ENCODE measurements around the gene HPGDS. TPM values are rescaled to one million over a fixed set of nuclear protein-coding genes. Genes with fewer than 3 reads are reported as not detected.

Gene HPGDS
- polyA plus RNA-seq, 1 of the 3 experiments (the other 2 are of a cell fraction) = not detected

- POLR2A ChIA-PET = no interaction called here
- Histone ChIP-seq H3K9ac (no peak overlapping the region), H3K4me2 (no peak overlapping the region), H3K9me2 (no peaks in the 10 kb centered on the region), H3F3A (replicated peaks; ENCODE audit: insufficient read depth) (peaks cover 22% of the 10 kb centered on the region), H3K4me1 (ENCODE audit: control insufficient read depth in 1 of 2, insufficient read depth in 2 of 2, low read depth in 1 of 2, low read length in 1 of 2) (no peaks in the 10 kb centered on the region; a peak in 2 of 4 replicates), H4K20me1 (ENCODE audit: insufficient read depth) (no peaks in the 10 kb centered on the region), H3K27ac (ENCODE audit: low read depth in 2 of 2, low read length in 1 of 2) (no peak overlapping the region), H3K36me3 (replicated peaks in 1 of 2; ENCODE audit: control insufficient read depth in 1 of 2, insufficient read depth in 2 of 2, low read length in 1 of 2) (no peaks in the 10 kb centered on the region), H3K9me3 (no peaks in the 10 kb centered on the region), H3K4me3 (ENCODE audit: low read depth in 2 of 2, low read length in 1 of 2) (no peak overlapping the region), H2AFZ (ENCODE audit: low read depth) (no peak overlapping the region), H3K79me2 (ENCODE audit: insufficient read depth) (no peaks in the 10 kb centered on the region), H3K27me3 (ENCODE audit: insufficient read depth) (no peaks in the 10 kb centered on the region)
- DNase-seq = no peak
- CTCF ChIA-PET = interaction anchor here (1.0 to 4.4 kb wide), 12 partner anchors 9 to 514 kb away, joined by 3 to 30 read pairs (median 4); no protein-coding TSS in a partner anchor
- TF ChIP-seq EZH2phosphoT487 (IDR thresholded peaks at IDR 0.05; ENCODE audit: borderline replicate concordance, low read depth) (no peak), RCOR1 (IDR thresholded peaks at IDR 0.05; ENCODE audit: low read length) (no peak), SIN3A (IDR thresholded peaks at IDR 0.05; ENCODE audit: borderline replicate concordance, low read depth, low read length) (no peak), POLR2AphosphoS5 (IDR thresholded peaks at IDR 0.05; ENCODE audit: low read depth, low read length) (no peak), TEAD4 (IDR thresholded peaks at IDR 0.05; ENCODE audit: borderline replicate concordance, insufficient read depth) (no peak), FOXM1 (IDR thresholded peaks at IDR 0.05; ENCODE audit: low read depth) (no peak), RFX5 (IDR thresholded peaks at IDR 0.05; ENCODE audit: low read length) (no peak), MEF2A (IDR thresholded peaks at IDR 0.05; ENCODE audit: borderline replicate concordance, low read depth) (no peak)
- WGBS (ENCODE audit: low lambda C conversion rate) = 72% methylated on average over 5 of the region's 5 CpGs
These were observed 37.0 kb downstream of the HPGDS start for GRCh38 chr4:94305466-94306225.

GRCh38 chr4:94304365-94304971 is 38.2 kb downstream of the HPGDS start:
- Histone ChIP-seq H3K9ac (no peak overlapping the region), H3F3A (replicated peaks; ENCODE audit: insufficient read depth) (peaks cover 22% of the 10 kb centered on the region), H3K79me2 (ENCODE audit: insufficient read depth) (no peaks in the 10 kb centered on the region), H3K4me1 (ENCODE audit: control insufficient read depth in 1 of 2, insufficient read depth in 2 of 2, low read depth in 1 of 2, low read length in 1 of 2) (no peaks in the 10 kb centered on the region; a peak in 2 of 4 replicates), H3K4me3 (ENCODE audit: low read depth in 2 of 2, low read length in 1 of 2) (no peak overlapping the region; a peak in 1 of 4 replicates), H3K9me3 (no peaks in the 10 kb centered on the region), H3K36me3 (replicated peaks in 1 of 2; ENCODE audit: control insufficient read depth in 1 of 2, insufficient read depth in 2 of 2, low read length in 1 of 2) (no peaks in the 10 kb centered on the region), H3K4me2 (no peak overlapping the region), H2AFZ (ENCODE audit: low read depth) (no peak overlapping the region), H4K20me1 (ENCODE audit: insufficient read depth) (no peaks in the 10 kb centered on the region), H3K27me3 (ENCODE audit: insufficient read depth) (no peaks in the 10 kb centered on the region), H3K27ac (ENCODE audit: low read depth in 2 of 2, low read length in 1 of 2) (no peak overlapping the region), H3K9me2 (no peaks in the 10 kb centered on the region)
- POLR2A ChIA-PET = no interaction called here
- 45% methylated on average over 2 of the region's 2 CpGs for WGBS (ENCODE audit: low lambda C conversion rate)
- CTCF ChIA-PET = interaction anchor here (0.6 to 4.4 kb wide), 15 partner anchors 10 to 513 kb away, joined by 3 to 30 read pairs (median 3); no protein-coding TSS in a partner anchor
- DNase-seq = peak; percentile 29
- TF ChIP-seq RAD21 (IDR thresholded peaks at IDR 0.05; ENCODE audit: low read length) = peak; percentile 86
- no peak for TF ChIP-seq ELF1 (IDR thresholded peaks at IDR 0.05)
- no peak for TF ChIP-seq POLR2AphosphoS5 (IDR thresholded peaks at IDR 0.05; ENCODE audit: low read depth, low read length)
- no peak for TF ChIP-seq SIN3A (IDR thresholded peaks at IDR 0.05; ENCODE audit: borderline replicate concordance, low read depth, low read length)
- peak; percentile 25 for TF ChIP-seq CHD2 (IDR thresholded peaks at IDR 0.05; ENCODE audit: low read length, partially characterized antibody)
- TF ChIP-seq GATA2 (CRISPR knock-in tag; IDR thresholded peaks at IDR 0.05) = 0 out of 2 replicates have a peak, but pooled peaks have one; percentile 5
- TF ChIP-seq TEAD4 (IDR thresholded peaks at IDR 0.05; ENCODE audit: borderline replicate concordance, insufficient read depth) = no peak
- TF ChIP-seq TCF12 (IDR thresholded peaks at IDR 0.05) = no peak
- TF ChIP-seq, protein P1, sequence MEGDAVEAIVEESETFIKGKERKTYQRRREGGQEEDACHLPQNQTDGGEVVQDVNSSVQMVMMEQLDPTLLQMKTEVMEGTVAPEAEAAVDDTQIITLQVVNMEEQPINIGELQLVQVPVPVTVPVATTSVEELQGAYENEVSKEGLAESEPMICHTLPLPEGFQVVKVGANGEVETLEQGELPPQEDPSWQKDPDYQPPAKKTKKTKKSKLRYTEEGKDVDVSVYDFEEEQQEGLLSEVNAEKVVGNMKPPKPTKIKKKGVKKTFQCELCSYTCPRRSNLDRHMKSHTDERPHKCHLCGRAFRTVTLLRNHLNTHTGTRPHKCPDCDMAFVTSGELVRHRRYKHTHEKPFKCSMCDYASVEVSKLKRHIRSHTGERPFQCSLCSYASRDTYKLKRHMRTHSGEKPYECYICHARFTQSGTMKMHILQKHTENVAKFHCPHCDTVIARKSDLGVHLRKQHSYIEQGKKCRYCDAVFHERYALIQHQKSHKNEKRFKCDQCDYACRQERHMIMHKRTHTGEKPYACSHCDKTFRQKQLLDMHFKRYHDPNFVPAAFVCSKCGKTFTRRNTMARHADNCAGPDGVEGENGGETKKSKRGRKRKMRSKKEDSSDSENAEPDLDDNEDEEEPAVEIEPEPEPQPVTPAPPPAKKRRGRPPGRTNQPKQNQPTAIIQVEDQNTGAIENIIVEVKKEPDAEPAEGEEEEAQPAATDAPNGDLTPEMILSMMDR (IDR thresholded peaks at IDR 0.05) = peak; percentile 85
- no peak for TF ChIP-seq NRF1 (IDR thresholded peaks at IDR 0.05; ENCODE audit: low read depth, low read length)
- no peak for TF ChIP-seq JUND (IDR thresholded peaks at IDR 0.05)
- no peak for TF ChIP-seq FOXM1 (IDR thresholded peaks at IDR 0.05; ENCODE audit: low read depth)
- TF ChIP-seq USF1 (IDR thresholded peaks at IDR 0.05; ENCODE audit: borderline replicate concordance, low read depth) = no peak
- TF ChIP-seq SMC3 (IDR thresholded peaks at IDR 0.05; ENCODE audit: low read depth, low read length) = peak; percentile 64
- no peak for TF ChIP-seq MXI1 (IDR thresholded peaks at IDR 0.05; ENCODE audit: low read depth, low read length)
- TF ChIP-seq TAF1 (IDR thresholded peaks at IDR 0.05; ENCODE audit: borderline replicate concordance, low read depth, low read length) = no peak
- TF ChIP-seq, protein P2, sequence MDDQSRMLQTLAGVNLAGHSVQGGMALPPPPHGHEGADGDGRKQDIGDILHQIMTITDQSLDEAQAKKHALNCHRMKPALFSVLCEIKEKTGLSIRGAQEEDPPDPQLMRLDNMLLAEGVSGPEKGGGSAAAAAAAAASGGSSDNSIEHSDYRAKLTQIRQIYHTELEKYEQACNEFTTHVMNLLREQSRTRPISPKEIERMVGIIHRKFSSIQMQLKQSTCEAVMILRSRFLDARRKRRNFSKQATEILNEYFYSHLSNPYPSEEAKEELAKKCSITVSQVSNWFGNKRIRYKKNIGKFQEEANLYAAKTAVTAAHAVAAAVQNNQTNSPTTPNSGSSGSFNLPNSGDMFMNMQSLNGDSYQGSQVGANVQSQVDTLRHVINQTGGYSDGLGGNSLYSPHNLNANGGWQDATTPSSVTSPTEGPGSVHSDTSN (IDR thresholded peaks at IDR 0.05) = no peak
- no peak for TF ChIP-seq RFX5 (IDR thresholded peaks at IDR 0.05; ENCODE audit: low read length)
- no peak for TF ChIP-seq USF2 (IDR thresholded peaks at IDR 0.05; ENCODE audit: borderline replicate concordance, low read depth, low read length)
- no peak for TF ChIP-seq RXRA (IDR thresholded peaks at IDR 0.05; ENCODE audit: borderline replicate concordance, low read depth)

All from SK-N-SH (cell line).